ENCODE results near the gene CTSC.

DNA sequence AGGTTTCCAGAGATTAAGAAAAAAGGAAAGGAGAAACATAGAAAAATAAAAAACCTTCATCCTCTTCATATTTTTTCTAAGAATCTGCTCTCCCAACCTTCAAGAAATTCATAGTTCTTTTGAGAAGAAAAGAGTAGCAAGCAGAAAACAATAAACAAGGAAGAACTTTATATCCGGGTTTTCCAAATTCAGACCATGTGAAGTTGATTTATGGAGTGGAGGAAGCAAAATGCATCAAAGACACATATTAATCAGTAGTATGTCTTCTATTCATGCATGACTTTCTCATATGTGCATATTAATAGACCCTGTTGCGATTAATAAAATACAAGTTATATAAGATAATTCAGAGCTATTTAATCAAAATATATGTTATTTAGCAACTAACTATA lies 20.5 kb upstream of the CTSC start:
- TF ChIP-seq CTCF (IDR thresholded peaks at IDR 0.05) (no peak), EZH2 (IDR thresholded peaks at IDR 0.05; ENCODE audit: borderline replicate concordance, insufficient read depth, low read depth, low read length, poor library complexity, severe bottlenecking) (no peak)
